Measurements from ENCODE around the gene IGSF10. TPM values are rescaled to one million over a fixed set of nuclear protein-coding genes. Genes with fewer than 3 reads are reported as not detected.

The IGSF10 gene
- total RNA-seq, 1 experiment from 2014 or later = 5.1 TPM

GRCh38 chr3:151460228-151460627 is 633 bp downstream of the IGSF10 start:
- peak; percentile 71 for DNase-seq (ENCODE audit: low read depth)

DNA sequence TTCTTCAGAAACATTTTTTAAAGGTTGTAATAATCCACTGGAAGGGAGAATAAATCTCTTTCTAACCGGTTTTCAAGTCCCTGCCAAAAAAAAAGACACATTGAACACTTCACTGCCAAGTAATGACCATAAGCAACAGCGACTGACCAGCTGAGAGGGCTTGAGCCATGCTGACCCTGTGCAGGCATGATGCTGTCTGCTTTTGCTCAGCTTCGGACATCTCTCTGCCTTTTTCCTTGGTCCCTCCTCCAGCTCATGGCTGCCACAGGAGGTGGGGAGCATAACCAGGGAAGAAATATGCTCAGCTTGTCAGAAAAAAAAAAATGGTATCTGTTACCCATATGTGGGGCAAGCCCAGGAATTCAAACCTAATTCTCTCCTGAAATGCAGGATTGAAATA is 1.5 kb downstream of the IGSF10 start:
- DNase-seq (ENCODE audit: low read depth) = no peak

GRCh38 chr3:151456065-151456464 is 4.8 kb downstream of the IGSF10 start:
- DNase-seq (ENCODE audit: low read depth) = no peak

DNA sequence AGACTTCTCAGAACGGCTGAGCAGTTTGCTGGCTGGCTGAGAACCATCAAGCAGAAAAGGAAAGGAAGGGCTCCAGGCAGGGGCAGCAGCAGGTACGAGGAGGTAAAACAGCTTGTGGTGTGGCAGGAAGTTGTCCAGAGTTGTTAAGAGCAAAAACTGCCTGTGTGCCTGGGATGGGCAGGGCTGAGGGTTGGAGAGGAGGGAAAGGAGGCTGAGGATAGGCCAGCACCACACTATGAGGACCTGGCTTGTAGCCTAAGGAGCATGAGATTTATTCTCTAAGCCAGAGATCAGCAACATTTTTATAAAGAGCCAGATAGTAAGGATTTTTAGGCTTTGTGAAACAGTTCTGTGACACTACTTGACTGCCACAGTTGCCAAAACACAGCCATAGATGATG is 8.0 kb downstream of the IGSF10 start:
- DNase-seq (ENCODE audit: low read depth) = no peak

DNA sequence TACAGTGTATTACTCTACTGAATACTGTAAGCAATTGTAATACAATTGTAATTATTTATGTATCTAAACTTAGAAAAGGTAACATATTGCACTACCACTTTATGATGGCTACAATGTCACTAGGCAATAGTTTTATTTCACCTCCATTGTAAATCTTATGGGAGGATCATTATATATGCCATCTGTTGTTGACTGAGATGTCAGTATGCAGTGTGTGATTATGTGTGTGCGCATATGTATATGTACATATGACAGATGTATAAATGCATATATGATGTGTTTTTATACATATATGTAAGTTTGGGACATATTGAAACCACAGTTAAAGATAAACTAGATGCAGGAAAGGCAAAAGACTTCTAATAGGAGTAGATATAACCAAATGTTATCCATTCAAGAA is 8.5 kb downstream of the IGSF10 start:
- DNase-seq (ENCODE audit: low read depth) = no peak

- peak; percentile 72 for DNase-seq (ENCODE audit: low read depth)
Measured at GRCh38 chr3:151446002-151446340, 14.9 kb downstream of the IGSF10 start.

DNA sequence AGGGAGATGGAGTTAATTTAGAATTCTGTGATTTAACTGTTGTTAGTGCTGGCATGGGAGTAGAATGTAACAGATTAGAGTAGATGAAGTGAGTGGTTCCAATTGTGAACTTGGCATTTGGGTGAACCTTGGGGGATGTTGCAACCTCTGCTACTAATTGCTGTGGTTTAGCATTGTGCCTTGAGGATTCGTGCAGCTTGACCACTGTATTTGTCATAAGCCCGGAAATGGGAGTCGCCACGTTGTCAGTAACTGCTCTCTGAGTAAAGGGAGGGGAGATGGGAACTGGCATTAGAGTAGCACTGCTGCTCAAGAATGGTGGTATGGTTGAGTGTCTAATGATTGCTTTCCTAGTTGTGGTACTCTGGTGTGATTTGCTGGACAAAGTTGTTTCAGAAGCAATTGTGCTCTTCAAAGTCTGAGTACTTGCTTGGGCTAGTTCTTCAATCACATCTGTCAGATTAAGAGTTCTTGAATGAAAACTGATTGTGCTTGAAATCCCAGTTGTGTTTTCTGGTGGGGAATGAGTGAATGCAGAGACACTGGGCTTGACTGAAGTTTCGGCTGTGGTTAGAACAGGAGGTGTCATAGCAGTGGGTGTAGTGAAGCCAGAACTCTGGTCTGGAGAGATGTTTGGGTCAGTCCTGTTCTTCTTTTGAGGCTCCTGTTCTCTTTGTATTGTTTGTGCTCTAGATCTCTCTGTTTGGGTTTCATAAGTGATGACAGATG is 15.4 kb downstream of the IGSF10 start:
- DNase-seq (ENCODE audit: low read depth) = peak; percentile 100

DNA sequence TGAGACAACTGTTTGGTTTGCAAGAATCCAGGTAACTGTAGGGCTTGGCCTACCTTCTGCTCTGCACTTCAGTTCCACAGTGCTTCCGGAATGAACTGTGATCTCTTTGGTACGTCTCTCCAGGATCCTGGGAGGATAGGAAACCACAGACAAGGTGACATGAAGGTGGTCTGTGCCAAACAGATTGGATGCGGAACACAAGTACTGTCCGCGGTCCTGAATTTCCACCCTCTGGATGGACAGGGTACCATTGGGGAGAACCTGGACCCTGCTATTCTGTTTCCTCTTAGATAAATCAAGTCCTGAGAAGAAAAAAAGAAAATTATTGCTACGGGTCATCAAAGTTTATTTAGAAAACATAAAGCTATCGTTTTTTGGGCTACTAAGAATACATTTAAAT is 17.3 kb downstream of the IGSF10 start:
- peak; percentile 47 for DNase-seq (ENCODE audit: low read depth)

DNA sequence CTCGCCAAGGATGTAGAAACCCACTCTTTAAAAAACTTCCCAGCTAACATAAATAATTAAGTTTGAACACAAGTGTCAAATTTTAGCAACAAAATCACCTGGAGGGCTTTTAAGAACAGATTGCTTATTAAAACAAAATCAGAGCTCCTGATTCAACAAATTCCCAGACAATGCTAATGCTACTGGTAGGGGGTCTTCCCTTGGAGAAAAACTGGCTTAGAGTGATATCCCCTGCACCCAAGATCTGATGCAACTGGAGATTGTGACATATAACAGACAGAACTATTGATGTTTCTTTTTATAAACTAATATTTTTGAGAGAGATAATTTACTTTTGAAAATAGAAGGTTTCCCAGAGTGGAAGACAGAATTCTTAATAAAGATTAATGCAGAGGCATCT is 19.9 kb downstream of the IGSF10 start:
- DNase-seq (ENCODE audit: low read depth) = no peak

DNA sequence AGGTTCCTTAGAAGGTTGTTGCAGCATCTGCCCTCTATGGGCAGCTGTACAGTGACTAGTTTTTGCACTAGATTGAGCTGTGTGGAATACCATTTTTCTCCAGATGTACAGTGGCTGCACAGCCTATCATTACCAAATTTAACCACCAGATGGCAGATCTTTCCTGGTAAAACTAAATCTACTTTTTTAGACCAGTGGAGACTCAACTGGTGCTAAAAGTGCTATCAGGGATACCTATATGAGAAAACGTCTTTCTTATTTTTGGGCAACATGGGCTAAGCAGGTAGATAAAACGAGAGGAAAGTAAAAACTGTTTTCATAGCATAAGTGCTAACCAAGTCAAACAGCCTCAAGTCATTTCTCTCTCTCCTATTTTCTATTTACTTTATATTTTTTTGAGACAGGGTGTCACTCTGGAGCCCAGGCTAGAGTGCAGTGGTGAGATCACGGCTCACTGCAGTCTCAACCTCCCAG is 21.2 kb downstream of the IGSF10 start:
- peak; percentile 82 for DNase-seq (ENCODE audit: low read depth)

DNA sequence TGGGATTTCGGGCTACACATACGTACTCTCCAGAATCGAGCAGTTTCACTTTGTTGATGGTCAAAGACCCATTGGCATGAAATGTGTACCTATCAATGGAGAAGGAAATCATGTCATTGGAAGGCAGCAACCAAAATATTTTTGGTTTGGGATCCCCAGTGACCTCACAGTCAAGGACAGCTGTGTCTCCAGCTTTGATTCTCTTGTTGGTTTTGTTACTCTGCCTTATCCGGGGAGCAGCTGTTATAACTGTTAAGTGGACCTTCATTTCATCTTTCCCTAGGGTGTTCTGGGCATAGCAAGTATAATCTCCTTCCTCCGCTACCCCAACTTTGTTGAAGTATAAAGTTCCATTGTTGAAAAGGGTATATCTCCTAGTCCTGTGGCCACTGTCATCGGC is 23.0 kb downstream of the IGSF10 start:
- no peak for DNase-seq (ENCODE audit: low read depth)

- DNase-seq (ENCODE audit: low read depth) = no peak
Measured at GRCh38 chr3:151436675-151437446, 24.0 kb downstream of the IGSF10 start.

GRCh38 chr3:151434151-151434890 is 26.5 kb downstream of the IGSF10 start:
- DNase-seq (ENCODE audit: low read depth) = peak; percentile 95

- DNase-seq (ENCODE audit: low read depth) = peak; percentile 52
Measured at GRCh38 chr3:151432616-151433372, 28.1 kb downstream of the IGSF10 start.

DNA sequence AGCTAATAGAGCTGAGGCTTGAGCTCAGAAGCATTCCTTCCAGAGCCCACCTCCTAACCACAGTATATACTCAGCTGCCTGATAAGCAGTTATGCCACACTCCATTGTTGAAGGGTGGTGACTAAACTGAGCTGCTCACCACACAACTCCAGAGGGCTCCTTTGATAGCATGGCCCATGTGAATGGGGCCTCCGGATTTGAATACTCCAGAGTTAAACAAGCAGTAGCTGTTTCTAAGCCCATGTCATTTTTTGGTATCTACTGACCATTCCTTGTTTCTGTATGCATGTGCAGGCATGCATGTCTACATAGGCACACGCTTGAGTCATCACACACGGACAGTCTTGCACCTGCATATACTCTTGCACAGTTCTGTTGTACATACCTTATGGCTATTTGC is 28.9 kb downstream of the IGSF10 start:
- peak; percentile 96 for DNase-seq (ENCODE audit: low read depth)

DNA sequence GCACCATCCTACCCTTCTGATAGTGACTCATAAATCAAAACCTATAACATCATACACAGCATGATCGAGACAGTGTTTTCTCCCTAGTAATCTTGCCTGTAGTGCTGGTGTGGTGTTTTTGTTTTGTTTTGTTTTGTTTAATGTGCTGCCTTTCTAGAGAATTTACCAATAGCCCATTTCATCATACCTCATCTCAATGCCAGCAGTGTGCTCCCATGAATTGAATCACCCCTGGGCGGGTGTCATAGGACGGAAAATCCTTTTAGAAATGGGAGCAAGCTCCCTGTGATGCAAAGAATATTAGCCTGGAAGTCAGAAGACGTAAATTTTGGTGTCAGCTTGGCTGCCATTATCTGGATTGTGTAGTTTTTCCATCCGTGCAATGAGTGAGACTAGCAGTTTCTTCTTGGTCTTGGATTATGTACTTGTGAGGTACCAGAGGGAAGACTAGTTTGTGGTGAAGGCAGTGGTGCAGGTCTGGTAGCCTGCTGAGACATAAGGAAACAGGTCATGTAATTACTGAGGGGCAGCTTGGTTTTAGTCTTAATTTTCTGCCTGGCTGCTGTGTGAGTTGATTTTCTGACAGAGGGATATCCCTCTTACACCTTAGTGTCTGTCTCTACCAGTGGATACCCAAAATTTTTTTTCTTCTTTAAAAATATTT is 29.9 kb downstream of the IGSF10 start:
- DNase-seq (ENCODE audit: low read depth) = no peak

DNA sequence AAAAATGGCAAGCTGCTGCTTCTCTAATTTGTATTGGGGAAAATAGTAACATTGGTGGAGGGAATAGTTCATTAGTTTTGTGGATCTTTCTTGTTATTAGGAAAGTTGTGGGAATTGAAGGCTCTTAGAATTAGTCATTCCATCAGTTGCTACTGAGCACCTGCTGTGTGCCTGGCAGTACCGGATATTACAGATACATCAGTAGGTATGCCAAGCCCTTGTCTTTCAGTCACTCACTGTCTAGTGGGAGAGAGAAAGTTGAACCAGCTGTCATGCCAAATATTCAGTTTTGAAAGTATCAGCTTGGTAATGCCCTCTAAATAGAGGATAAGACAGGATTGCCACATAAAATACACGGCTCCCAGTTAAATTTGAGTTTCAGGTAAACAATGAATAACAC is 32.5 kb downstream of the IGSF10 start:
- no peak for DNase-seq (ENCODE audit: low read depth)

GRCh38 chr3:151426341-151426657 is 34.6 kb downstream of the IGSF10 start:
- no peak for DNase-seq (ENCODE audit: low read depth)

GRCh38 chr3:151425627-151426340 is 35.1 kb downstream of the IGSF10 start:
- DNase-seq (ENCODE audit: low read depth) = peak; percentile 46

GRCh38 chr3:151423091-151423490 is 37.8 kb downstream of the IGSF10 start:
- DNase-seq (ENCODE audit: low read depth) = no peak

DNA sequence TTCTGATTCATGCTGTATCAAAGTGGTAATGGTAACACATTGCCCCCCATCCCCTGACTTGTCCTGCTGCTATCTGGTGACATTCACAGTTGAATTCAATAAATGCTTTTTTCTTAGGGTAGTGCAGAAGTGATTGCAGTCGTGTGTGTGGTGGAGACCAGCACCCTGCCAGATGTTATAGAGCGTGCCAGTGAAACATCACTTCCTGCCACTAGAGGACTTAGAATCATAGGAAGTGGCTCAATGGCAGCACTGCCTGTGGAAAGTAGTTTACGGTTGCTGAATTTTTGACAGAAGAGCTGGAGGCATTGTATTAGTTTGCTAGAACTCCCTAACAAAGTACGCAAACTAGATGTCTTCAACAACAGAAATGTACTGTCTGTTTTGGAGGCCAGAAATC is 38.9 kb downstream of the IGSF10 start:
- no peak for DNase-seq (ENCODE audit: low read depth)
